Fibroblast of mammary gland (primary cell): ENCODE data around the gene PNPLA2.

Experiments
- DNase-seq: peaks from one replicate; pipeline ENCODE4 v3.0.0-alpha.2; 2010; ENCODE audit warnings: low read depth
- H3K4me3 ChIP-seq: 2 replicates; pipeline ENCODE4 v1.5.1; 2011; ENCODE audit warnings: low read depth, mild to moderate bottlenecking, low read length, moderate library complexity; ENCODE audit not compliant: control insufficient read depth
- CTCF ChIP-seq: conservative IDR thresholded peaks from 2 replicates; pipeline ENCODE4 v1.5.1; 2011; ENCODE audit warnings: low read depth, low read length, inconsistent platforms; ENCODE audit not compliant: control insufficient read depth, insufficient read depth

PNPLA2 gene

DNA sequence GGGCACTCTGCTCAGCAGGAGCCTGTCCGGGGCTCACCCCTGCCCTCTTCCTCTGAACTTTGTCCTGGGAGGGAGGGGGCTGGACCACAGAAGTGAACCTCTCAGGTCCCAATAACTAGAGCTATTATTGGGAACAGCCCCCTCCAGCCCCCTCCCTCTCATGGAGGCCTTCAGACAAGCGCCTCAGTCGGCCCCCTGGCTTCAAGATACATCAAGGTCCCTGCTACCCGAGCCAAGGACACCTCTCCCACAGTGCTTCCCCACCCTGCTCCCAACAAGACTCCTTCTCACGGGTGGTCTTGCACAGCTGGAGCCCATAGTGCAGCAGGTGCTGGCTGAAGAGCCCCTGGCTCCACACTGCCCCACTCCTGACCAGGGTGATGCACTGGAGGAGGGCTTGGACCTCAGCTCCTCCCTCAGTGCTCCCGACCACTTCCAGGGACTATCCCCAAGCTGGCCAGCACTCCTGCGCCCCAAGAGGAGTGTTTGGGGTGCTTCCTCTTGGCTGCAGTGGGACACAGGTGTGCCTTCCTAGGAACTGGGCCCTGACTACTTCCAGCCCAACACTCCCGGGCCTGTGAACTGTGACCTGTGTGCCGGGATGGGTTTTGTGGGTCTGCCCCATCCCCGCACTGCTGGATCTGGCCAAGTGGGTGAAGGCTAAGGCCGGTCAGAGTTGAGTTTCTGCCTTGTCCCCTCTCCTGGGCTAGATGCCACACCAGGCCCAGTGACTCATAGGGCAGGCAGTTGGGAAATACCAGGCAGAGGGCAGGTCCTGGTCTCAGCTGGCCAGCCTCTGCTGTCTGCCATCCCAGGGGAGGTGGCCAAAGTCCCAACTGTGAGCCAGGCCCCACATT lies 2.2 kb downstream of the PNPLA2 start:
- peak overlapping the region; percentile 65 for H3K4me3 ChIP-seq
- no peak for TF ChIP-seq CTCF
- peak; percentile 68 for DNase-seq

- no peak overlapping the region for H3K4me3 ChIP-seq
- no peak for DNase-seq
- no peak for TF ChIP-seq CTCF
These were observed 3.0 kb downstream of the PNPLA2 start for GRCh38 chr11:821512-822371.

- no peak for DNase-seq
- H3K4me3 ChIP-seq = no peak overlapping the region
- TF ChIP-seq CTCF = no peak
These were observed 5.0 kb downstream of the PNPLA2 start for GRCh38 chr11:823441-824291.

DNA sequence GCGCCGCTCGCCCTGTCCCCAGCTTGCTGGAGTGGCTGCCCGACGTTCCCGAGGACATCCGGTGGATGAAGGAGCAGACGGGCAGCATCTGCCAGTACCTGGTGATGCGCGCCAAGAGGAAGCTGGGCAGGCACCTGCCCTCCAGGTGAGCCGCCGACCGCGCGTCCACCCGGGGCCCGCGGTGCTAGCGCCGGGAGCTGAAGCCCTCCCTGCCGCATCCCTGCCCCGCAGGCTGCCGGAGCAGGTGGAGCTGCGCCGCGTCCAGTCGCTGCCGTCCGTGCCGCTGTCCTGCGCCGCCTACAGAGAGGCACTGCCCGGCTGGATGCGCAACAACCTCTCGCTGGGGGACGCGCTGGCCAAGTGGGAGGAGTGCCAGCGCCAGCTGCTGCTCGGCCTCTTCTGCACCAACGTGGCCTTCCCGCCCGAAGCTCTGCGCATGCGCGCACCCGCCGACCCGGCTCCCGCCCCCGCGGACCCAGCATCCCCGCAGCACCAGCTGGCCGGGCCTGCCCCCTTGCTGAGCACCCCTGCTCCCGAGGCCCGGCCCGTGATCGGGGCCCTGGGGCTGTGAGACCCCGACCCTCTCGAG lies 5.7 kb downstream of the PNPLA2 start:
- DNase-seq = no peak
- H3K4me3 ChIP-seq = no peak overlapping the region
- no peak for TF ChIP-seq CTCF

GRCh38 chr11:824942-825341 lies 6.2 kb downstream of the PNPLA2 start:
- TF ChIP-seq CTCF = no peak
- no peak for DNase-seq

More at GRCh38 chr11:824942-825341, 6.2 kb downstream of the PNPLA2 start:
- H3K4me3 ChIP-seq = no peak overlapping the region
